Activated T-helper 2 cell treated with anti-CD3 and anti-CD28 coated beads, Interferon-gamma antibody, Interleukin-2, Interleukin-4, amounts not matched to agents 10 μg/mL and 5 μg/mL and 100 μg/mL, durations not matched to agents 14 hours and 24 hours and 36 hours (primary cell): ENCODE results near the gene SLC24A4. TPM values are rescaled to one million over a fixed set of nuclear protein-coding genes. Genes with fewer than 3 reads are reported as not detected.

Experiments used
- DNase-seq: peaks from one replicate; pipeline ENCODE4 v3.0.0; 2021; ENCODE audit warnings: low spot score
- H3K27ac Mint-ChIP-seq: one replicate; pipeline ENCODE4 v1.8.0; 2021; ENCODE audit warnings: mixed read lengths
- H3K27me3 Mint-ChIP-seq: one replicate; pipeline ENCODE4 v1.8.0; 2021; ENCODE audit warnings: low read depth, mixed read lengths
- H3K36me3 Mint-ChIP-seq: one replicate; pipeline ENCODE4 v1.8.0; 2021; ENCODE audit warnings: low read depth, mixed read lengths
- H3K4me1 Mint-ChIP-seq: one replicate; pipeline ENCODE4 v1.8.0; 2021; ENCODE audit warnings: low read depth, mixed read lengths
- H3K4me3 Mint-ChIP-seq: one replicate; pipeline ENCODE4 v1.8.0; 2021; ENCODE audit warnings: low read depth, mild to moderate bottlenecking, moderate library complexity, mixed read lengths
- H3K9me3 Mint-ChIP-seq: one replicate; pipeline ENCODE4 v1.8.0; 2021; ENCODE audit warnings: mixed read lengths
- intact Hi-C: fragments of 100-400 bp; cut with micrococcal nuclease; formaldehyde crosslinking; loops from one replicate; pipeline ENCODE4 v1.15.1; 2023
- total RNA-seq: library from RNA; stranded (reverse); gene quantifications from 2 replicates; pipeline ENCODE4 v1.2.3, GENCODE V29; 2022

The SLC24A4 gene
- total RNA-seq, 1 donor from 2014 or later, result not detected

DNA sequence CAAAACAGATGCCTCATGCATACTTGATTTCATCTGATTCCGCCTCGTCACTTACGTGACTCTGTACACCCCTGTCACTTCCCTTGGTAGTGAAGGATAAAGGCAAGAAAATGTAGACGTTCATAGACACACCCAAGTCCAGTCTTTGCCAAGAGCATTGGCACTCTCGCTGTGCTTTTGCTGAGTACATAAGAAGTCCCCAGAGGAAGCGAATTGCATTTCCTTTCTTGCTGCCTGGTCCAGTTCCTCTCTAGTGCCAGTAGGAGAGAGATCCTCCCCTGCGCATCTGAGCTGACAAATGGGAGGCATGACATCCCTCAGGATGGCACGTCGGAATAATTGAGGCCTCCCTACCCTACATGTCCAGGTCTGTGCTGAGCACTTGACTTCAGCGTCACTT, 169.3 kb downstream of the SLC24A4 start:
- Mint-ChIP-seq H3K4me1 (no peaks in the 10 kb centered on the region), H3K27me3 (peaks cover 10% of the 10 kb centered on the region), H3K27ac (no peak overlapping the region), H3K36me3 (no peaks in the 10 kb centered on the region), H3K4me3 (no peak overlapping the region), H3K9me3 (no peaks in the 10 kb centered on the region)
- DNase-seq, result no peak
- intact Hi-C loops, result no loop called here

DNA sequence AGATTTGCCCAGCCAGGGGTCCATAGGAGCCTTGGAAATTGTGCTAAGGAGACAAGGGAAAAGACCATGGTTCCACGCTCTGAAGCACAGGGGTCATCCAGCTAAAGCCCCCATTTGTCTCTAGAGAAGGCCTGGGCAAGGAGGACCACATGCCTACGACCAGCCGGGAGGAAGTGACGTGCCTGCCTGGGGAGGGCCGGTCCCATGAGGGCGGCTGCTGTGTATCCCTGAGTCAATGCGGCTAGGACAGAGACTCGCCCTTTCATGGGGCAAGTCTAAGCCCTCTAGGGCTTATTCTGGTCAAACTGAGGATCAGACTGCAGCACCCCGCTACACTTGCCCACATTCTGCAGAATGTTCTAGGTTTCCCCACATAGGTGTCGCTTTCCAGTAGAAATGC, 170.1 kb downstream of the SLC24A4 start:
- Mint-ChIP-seq H3K4me3 (no peak overlapping the region), H3K36me3 (no peaks in the 10 kb centered on the region), H3K27me3 (peaks cover 12% of the 10 kb centered on the region), H3K4me1 (no peaks in the 10 kb centered on the region), H3K27ac (no peak overlapping the region), H3K9me3 (no peaks in the 10 kb centered on the region)
- DNase-seq, result no peak
- intact Hi-C loops, result no loop called here

DNA sequence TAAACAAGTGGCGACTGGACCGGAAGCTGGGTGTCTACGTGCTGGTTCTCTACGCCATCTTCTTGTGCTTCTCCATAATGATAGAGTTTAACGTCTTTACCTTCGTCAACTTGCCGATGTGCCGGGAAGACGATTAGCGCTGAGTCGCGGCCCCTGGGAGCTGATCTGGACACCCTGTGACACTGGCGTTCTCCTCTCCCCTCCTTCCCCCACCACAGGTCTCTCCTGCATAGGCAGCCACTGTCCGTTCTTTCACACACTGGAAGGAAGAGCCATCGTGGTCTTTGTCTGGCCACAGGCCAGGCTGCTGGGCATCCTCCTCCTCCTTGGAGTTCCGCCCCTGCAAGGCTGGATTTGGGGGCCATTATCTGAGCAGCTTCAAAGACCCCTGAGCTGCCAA, 170.5 kb downstream of the SLC24A4 start:
- H3K4me3 Mint-ChIP-seq, result no peak overlapping the region
- peaks cover 12% of the 10 kb centered on the region for H3K27me3 Mint-ChIP-seq
- no peaks in the 10 kb centered on the region for H3K9me3 Mint-ChIP-seq
- no peaks in the 10 kb centered on the region for H3K36me3 Mint-ChIP-seq
- no peaks in the 10 kb centered on the region for H3K4me1 Mint-ChIP-seq
- H3K27ac Mint-ChIP-seq, result no peak overlapping the region
- DNase-seq, result no peak
- intact Hi-C loops, result no loop called here

DNA sequence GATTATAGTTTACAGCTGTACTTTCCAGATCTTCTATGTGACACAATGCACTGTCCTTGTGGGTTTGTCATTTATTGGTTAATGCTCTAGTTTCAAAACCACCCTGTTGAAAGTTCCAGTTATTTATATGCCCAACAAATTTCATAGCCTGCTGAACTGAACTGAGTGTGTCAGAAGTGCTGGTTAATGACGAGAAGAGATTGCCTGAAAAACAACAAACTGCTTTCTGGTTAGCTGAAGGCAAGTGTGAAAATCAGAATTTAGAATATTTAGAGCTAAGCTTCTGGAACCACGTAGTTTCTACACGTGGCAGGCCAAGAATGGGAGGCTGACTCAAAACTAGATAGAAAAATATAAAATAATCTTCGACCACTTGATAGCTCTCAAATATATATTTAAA, 171.5 kb downstream of the SLC24A4 start:
- peaks cover 12% of the 10 kb centered on the region for H3K27me3 Mint-ChIP-seq
- H3K9me3 Mint-ChIP-seq, result no peaks in the 10 kb centered on the region
- H3K4me1 Mint-ChIP-seq, result no peaks in the 10 kb centered on the region
- H3K4me3 Mint-ChIP-seq, result no peak overlapping the region
- DNase-seq, result no peak
- no peaks in the 10 kb centered on the region for H3K36me3 Mint-ChIP-seq
- intact Hi-C loops, result no loop called here
- no peak overlapping the region for H3K27ac Mint-ChIP-seq

DNA sequence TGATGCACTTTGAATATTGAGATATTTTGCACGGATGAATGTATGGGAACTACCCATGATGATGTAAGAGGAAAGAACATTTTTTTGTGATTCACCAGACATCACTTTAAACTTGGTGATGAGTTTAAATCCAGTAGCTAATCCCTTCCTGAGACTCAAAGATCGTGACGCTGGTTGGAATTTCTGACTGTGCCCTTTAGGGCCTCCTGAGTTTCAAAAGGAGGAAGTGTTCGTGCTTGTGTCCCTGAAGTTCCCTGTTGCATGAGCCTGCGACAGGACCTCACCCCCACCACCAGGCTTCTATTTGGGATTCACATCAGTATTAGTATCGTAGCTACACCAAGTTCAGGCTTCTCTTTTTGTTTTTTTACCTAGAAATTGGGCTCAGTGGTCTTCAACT, 172.1 kb downstream of the SLC24A4 start:
- no peaks in the 10 kb centered on the region for H3K4me1 Mint-ChIP-seq
- DNase-seq, result no peak
- no peak overlapping the region for H3K4me3 Mint-ChIP-seq
- H3K36me3 Mint-ChIP-seq, result no peaks in the 10 kb centered on the region
- no peaks in the 10 kb centered on the region for H3K9me3 Mint-ChIP-seq
- peaks cover 9% of the 10 kb centered on the region for H3K27me3 Mint-ChIP-seq
- intact Hi-C loops, result no loop called here
- no peak overlapping the region for H3K27ac Mint-ChIP-seq

DNA sequence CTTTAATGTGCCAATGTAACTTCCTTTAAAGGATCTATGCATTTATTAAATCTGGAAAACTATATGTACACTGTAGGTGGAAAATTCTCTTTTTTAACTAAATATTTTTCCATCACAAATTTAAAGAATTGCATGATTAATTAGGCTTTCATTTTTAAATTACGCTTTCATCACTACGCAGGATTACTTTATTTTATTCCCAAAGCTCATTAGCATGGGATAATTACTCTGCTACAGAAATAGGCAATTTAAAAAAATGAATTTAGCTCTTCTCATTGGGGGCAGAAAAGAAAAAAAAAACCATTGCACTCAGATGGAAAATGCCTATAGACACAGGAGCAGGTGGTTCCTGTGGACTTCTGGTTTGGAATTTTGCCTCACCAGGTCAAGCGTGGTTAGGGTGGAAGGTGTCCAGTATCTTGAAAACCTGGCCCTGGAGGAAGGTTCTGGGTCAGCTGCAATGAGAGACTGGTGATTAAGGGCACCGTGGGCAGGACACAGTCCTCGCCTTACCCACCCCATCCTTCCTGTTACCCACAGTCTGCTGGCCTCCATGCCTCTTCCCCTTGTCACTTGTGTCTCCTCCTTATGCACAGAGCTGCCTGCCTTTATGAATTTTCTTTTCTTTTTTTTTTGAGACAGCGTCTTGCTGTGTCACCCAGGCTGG, 173.4 kb downstream of the SLC24A4 start:
- H3K36me3 Mint-ChIP-seq, result no peaks in the 10 kb centered on the region

DNA sequence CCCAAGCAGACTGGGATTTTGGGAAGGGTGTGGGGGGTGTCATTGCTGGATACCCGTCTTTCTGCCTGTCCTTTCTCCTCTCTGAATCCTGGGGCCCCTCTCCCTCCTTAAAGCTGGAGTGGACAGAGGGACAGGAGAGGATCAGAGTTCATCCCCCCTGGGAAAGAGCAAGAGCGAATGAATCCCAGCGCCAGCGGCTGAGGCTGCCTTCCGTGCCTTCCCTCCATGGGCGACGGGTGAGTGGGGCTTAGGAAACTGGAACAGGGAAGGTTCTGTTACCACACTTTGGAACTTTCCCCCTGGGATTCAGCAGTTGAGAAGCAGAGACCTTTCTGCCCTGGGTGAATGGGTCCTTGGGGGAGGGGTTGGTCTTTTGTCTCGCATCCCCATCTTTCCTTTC, 174.4 kb downstream of the SLC24A4 start:
- H3K4me1 Mint-ChIP-seq, result no peaks in the 10 kb centered on the region
- no peak for DNase-seq
- H3K4me3 Mint-ChIP-seq, result no peak overlapping the region
- H3K36me3 Mint-ChIP-seq, result no peaks in the 10 kb centered on the region
- no peak overlapping the region for H3K27ac Mint-ChIP-seq
- H3K9me3 Mint-ChIP-seq, result no peaks in the 10 kb centered on the region
- intact Hi-C loops, result no loop called here
- H3K27me3 Mint-ChIP-seq, result peaks cover 10% of the 10 kb centered on the region

More for the DNA sequence above, 173.4 kb downstream of the SLC24A4 start:
- no peaks in the 10 kb centered on the region for H3K9me3 Mint-ChIP-seq
- H3K27me3 Mint-ChIP-seq, result peaks cover 9% of the 10 kb centered on the region
- H3K4me3 Mint-ChIP-seq, result no peak overlapping the region
- intact Hi-C loops, result no loop called here
- no peak overlapping the region for H3K27ac Mint-ChIP-seq
- H3K4me1 Mint-ChIP-seq, result no peaks in the 10 kb centered on the region
- no peak for DNase-seq

DNA sequence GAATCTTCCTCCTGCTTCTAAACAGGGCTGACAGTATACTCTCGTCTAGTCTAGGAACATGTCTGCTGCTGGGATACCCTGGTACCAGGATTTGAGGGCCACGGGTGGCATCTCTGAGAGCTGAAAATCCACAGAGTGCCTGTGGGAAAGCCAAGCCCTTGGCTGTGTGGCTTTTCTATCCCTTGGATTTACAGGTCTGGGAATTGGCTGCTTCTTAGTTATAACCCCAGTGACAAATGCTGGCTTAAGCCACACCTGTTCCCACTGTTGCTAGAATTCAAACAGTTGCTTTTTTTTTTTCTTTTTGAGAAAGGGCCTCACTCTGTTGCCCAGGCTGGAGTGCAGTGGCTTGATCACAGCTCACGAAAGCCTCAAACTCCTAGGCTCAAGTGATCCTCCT, 176.3 kb downstream of the SLC24A4 start:
- Mint-ChIP-seq H3K9me3 (no peaks in the 10 kb centered on the region), H3K27me3 (peaks cover 12% of the 10 kb centered on the region), H3K27ac (no peak overlapping the region), H3K4me1 (no peaks in the 10 kb centered on the region), H3K36me3 (no peaks in the 10 kb centered on the region), H3K4me3 (no peak overlapping the region)
- no peak for DNase-seq
- intact Hi-C loops, result no loop called here

DNA sequence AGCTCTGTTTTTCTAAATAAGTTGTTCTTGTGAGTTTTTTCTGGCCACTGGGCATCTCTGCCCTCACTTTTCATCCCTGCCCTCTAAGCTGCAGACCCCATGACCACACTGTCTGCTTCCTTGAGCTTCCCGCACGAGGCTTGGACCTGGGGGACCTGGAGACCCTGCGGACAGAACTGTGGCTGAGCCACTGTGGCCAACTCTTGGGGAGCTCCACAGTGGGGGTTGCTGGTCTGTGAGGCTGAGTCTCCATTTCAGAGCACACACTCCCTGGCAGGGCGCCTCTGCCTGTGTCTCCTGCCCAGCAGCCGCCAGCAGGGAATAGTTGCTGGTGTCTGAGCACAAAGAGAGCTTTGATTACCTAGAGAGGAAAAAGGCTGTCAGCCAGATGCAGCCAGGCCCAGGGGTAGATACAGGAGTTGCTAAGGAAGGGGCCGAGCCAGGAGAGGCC, 177.6 kb downstream of the SLC24A4 start:
- intact Hi-C loops, result no loop called here
- H3K4me3 Mint-ChIP-seq, result no peak overlapping the region
- peaks cover 18% of the 10 kb centered on the region for H3K27me3 Mint-ChIP-seq
- H3K9me3 Mint-ChIP-seq, result no peaks in the 10 kb centered on the region
- no peak for DNase-seq
- H3K27ac Mint-ChIP-seq, result no peak overlapping the region
- H3K36me3 Mint-ChIP-seq, result no peaks in the 10 kb centered on the region
- no peaks in the 10 kb centered on the region for H3K4me1 Mint-ChIP-seq

DNA sequence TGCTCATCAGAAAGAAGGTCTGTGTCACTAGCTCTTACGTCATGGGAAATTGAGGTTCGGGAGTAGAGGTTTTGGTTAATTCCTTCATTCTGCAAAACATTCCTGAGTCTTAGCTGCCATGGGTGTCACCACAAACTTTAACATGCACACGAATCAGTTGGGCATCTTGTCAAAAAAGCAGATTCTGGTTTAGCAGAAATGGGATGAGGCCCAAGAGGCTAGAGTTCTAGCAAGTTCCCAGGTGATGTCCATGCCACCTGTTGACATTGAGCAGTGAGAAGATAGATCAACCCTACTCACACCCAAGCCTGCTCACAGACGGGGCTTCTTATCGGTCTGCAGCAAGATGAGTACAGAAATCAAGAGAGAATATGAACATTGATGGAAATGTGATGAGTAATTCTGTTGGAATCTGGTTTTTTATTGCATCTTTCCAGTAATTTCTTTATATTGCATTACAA, 179.0 kb downstream of the SLC24A4 start:
- Mint-ChIP-seq H3K4me3 (no peak overlapping the region), H3K9me3 (no peaks in the 10 kb centered on the region)

DNA sequence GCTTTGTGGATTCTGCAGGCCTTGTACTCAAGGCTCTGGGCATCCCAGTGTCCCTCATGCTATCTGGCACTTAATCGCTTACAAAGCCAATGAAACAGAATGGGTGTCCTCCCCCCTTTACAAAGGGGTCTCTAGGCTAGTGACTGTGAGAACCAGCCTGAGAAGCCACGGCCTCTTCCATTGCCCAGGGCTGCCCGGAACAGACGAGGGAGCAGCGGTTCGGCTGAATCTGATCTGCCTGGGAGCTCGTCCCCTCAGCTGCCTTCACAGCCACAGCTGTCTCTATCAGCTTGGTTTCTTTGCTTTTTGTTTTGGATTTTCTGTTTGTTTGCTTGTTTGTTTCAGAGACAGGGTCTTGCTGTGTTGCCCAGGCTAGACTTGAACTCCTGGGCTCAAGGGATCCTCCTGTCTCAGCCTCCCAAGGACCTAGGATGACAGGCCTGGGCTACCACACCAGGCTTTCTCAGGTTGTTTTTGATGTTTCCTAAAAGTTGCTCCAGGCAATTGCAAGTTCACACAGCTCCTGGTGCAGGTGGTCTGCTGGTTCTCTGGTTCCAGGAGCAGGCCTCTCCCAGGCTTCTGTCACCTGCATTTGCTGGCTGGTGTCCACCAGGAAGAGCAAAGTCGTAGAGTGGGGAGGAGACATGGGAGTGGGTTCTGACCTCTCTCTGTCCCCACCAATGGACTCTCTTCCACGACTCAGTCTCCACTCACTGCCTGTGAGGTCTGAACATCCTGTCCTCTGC, 179.7 kb downstream of the SLC24A4 start:
- Mint-ChIP-seq H3K27me3 (peaks cover 24% of the 10 kb centered on the region), H3K4me3 (no peak overlapping the region), H3K27ac (no peak overlapping the region), H3K9me3 (no peaks in the 10 kb centered on the region), H3K4me1 (no peaks in the 10 kb centered on the region), H3K36me3 (no peaks in the 10 kb centered on the region)
- intact Hi-C loops, result no loop called here
- no peak for DNase-seq

More for the DNA sequence above, 179.0 kb downstream of the SLC24A4 start:
- Mint-ChIP-seq H3K36me3 (no peaks in the 10 kb centered on the region), H3K4me1 (no peaks in the 10 kb centered on the region), H3K27me3 (peaks cover 22% of the 10 kb centered on the region), H3K27ac (no peak overlapping the region)
- DNase-seq, result no peak
- intact Hi-C loops, result no loop called here

DNA sequence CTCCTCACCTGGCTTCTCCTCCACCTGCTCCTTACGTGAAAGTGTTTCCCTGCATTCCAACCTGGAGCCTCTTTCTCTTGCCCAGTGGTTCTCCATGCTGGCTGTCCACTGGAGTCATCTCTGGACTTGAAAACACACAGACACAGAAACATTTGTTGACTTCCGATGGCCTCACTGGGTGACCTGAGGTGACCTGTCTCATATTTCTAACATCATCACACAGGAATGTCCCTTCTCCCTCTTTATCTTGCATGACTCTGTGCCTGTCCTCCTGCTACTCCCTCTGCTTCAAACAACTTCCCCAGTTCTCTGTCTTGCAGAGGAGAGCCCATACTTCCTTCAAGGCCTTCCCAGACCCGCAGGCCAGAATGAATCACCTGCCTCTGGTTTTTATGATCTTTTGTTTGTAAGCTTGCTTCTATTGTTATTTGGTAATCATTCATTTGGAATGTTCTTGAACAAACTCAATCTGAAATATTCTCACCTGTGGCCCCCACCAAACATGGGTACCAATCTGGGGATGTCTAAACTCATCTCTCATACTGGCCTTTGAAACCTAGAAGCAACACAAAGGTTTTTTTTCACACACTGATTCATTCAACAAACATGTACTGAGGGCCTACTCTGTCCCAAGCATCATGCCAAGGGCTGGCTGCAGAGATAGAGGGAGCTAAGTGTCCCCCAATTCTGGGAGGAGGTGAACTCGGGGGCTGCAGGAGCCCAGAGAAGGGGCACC, 181.0 kb downstream of the SLC24A4 start:
- H3K27me3 Mint-ChIP-seq, result peaks cover 34% of the 10 kb centered on the region
- DNase-seq, result no peak
- H3K36me3 Mint-ChIP-seq, result no peaks in the 10 kb centered on the region
- H3K27ac Mint-ChIP-seq, result no peak overlapping the region
- H3K9me3 Mint-ChIP-seq, result no peaks in the 10 kb centered on the region
- no peak overlapping the region for H3K4me3 Mint-ChIP-seq
- intact Hi-C loops, result no loop called here
- H3K4me1 Mint-ChIP-seq, result no peaks in the 10 kb centered on the region

DNA sequence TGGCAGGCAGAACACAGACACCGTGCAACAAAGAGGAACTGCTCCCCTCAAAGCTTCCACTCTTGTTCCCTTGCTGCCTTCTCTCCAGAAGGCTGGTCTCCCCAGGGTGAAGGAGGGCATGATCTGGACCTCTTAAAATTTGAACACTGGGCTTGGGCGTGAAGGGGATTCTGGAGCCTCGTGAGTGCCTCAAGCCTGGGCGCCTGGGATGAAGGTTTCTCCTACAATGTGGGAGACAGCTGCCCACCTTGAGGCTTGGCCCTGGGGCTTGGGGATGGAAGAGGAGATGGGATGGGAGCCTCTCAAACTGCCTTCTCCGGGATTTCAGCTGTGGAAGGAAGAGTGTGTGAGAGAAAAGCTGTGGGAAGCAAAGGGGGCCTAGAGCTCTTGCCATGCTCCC, 182.9 kb downstream of the SLC24A4 start:
- H3K9me3 Mint-ChIP-seq, result no peaks in the 10 kb centered on the region
- H3K4me3 Mint-ChIP-seq, result no peak overlapping the region
- no peaks in the 10 kb centered on the region for H3K4me1 Mint-ChIP-seq
- DNase-seq, result no peak
- H3K27ac Mint-ChIP-seq, result no peak overlapping the region
- no peaks in the 10 kb centered on the region for H3K36me3 Mint-ChIP-seq
- H3K27me3 Mint-ChIP-seq, result peaks cover 44% of the 10 kb centered on the region
- intact Hi-C loops, result no loop called here
